SH-SY5Y (cell line): ENCODE data around the gene DMWD.

Experiments used
- GATA2 ChIP-seq: IDR thresholded peaks from 2 replicates; pipeline ENCODE4 v1.6.1; 2011; ENCODE audit warnings: mild to moderate bottlenecking, low read depth, low read length
- GATA3 ChIP-seq: IDR thresholded peaks from 2 replicates; pipeline ENCODE4 v1.6.1; 2011; ENCODE audit warnings: low read depth, mild to moderate bottlenecking, low read length, moderate library complexity

GRCh38 chr19:45781214-45782161 lies 11.2 kb downstream of the DMWD start:
- no peak for TF ChIP-seq GATA2
- TF ChIP-seq GATA3 = no peak
